Measurements from ENCODE around the gene TBX6. TPM values are rescaled to one million over a fixed set of nuclear protein-coding genes. Genes with fewer than 3 reads are reported as not detected.
"Not testable (repeated sequence)": the region's sequence is repeated elsewhere in the genome, so short reads cannot be mapped to it uniquely, and the experiment has no call there.

Gene TBX6
- total RNA-seq, 2 donors from 2014 or later: 3.0 to 6.3 TPM

DNA sequence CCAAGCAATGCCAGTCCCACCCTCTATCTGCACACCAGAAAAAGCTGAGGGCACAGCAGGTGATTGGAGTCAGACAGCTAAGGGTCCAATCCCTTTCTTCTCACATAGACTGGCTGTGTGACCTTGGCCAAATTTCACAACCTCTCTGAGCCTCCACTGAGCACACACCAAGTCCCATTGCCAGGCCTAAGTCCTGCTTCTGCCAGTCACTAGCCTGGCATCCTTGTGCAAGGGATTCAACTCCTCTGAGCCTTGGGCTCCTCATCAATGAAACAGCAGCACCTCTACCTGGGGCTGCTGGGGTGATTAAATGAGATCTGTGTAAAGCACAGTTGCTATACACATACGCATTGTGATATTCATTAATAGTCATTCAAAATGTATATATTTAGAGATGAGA lies 45.1 kb downstream of the TBX6 start:
- Mint-ChIP-seq H3K4me1 (no peaks in the 10 kb centered on the region), H3K9me3 (no peaks in the 10 kb centered on the region), H3K27ac (no peak overlapping the region), H3K27me3 (ENCODE audit: insufficient read depth) (peaks cover 8% of the 10 kb centered on the region), H3K36me3 (ENCODE audit: low read depth) (no peaks in the 10 kb centered on the region), H3K4me3 (no peak overlapping the region)
- H3K4me1 ChIP-seq (ENCODE audit: control insufficient read depth, insufficient read depth, low read length): no peaks in the 10 kb centered on the region
- no peak overlapping the region for H3K9ac ChIP-seq (ENCODE audit: extremely low read depth, low read length, poor library complexity, severe bottlenecking)
- no peaks in the 10 kb centered on the region for H3K36me3 ChIP-seq (ENCODE audit: control insufficient read depth, insufficient read depth, low read length)
- no peak for DNase-seq
- no peaks in the 10 kb centered on the region for H3K27me3 ChIP-seq (ENCODE audit: control insufficient read depth, insufficient read depth, low read length, poor library complexity, severe bottlenecking)
- no peak overlapping the region for H3K27ac ChIP-seq (ENCODE audit: low read depth, low read length)
- H3K9me3 ChIP-seq (ENCODE audit: control insufficient read depth, low read length): no peaks in the 10 kb centered on the region
- H3K4me3 ChIP-seq (ENCODE audit: low read length): no peak overlapping the region
- 100% methylated on average over 1 of the region's 1 CpG; no CpG with 5 or more reads in 1 of the 2 experiments for WGBS, 2 experiments (ENCODE audit: insufficient coverage in 1 of 2, insufficient read length in 1 of 2)
- TF ChIP-seq CTCF (conservative IDR thresholded peaks at IDR 0.05): no peak

DNA sequence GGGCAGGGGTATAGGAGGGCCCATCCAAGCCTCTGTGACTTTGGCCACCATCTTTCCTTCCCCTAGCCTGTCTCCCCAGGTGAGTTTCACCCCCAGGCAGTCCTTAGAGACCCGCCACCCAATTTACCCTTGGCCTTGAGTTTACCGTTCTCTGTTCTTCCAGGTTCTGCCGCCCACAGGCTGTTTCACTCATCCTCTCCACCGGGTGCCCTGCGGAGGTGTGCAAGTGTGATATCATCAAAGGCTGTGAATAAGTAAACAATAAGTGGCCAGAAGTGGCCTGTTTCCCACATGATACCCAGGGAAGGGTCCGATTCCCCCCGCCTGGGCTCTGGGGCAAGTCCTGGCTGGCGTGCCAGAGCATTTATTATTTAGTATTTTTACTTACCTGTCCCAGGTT lies 45.5 kb downstream of the TBX6 start:
- Histone ChIP-seq H3K36me3 (ENCODE audit: control insufficient read depth, insufficient read depth, low read length) (no peaks in the 10 kb centered on the region), H3K27me3 (ENCODE audit: control insufficient read depth, insufficient read depth, low read length, poor library complexity, severe bottlenecking) (no peaks in the 10 kb centered on the region), H3K9ac (ENCODE audit: extremely low read depth, low read length, poor library complexity, severe bottlenecking) (no peak overlapping the region), H3K27ac (ENCODE audit: low read depth, low read length) (no peak overlapping the region), H3K4me3 (ENCODE audit: low read length) (no peak overlapping the region), H3K9me3 (ENCODE audit: control insufficient read depth, low read length) (no peaks in the 10 kb centered on the region), H3K4me1 (ENCODE audit: control insufficient read depth, insufficient read depth, low read length) (no peaks in the 10 kb centered on the region)
- no peak for DNase-seq
- peaks cover 7% of the 10 kb centered on the region for H3K27me3 Mint-ChIP-seq (ENCODE audit: insufficient read depth)
- H3K36me3 Mint-ChIP-seq (ENCODE audit: low read depth): no peaks in the 10 kb centered on the region
- no peak for TF ChIP-seq CTCF (conservative IDR thresholded peaks at IDR 0.05)
- no peak overlapping the region for H3K27ac Mint-ChIP-seq
- WGBS, 2 experiments (ENCODE audit: insufficient coverage in 1 of 2, insufficient read length in 1 of 2): 88 to 93% methylated on average over 7 to 8 of the region's 8 CpGs
- H3K4me1 Mint-ChIP-seq: no peaks in the 10 kb centered on the region
- H3K4me3 Mint-ChIP-seq: no peak overlapping the region
- no peaks in the 10 kb centered on the region for H3K9me3 Mint-ChIP-seq

GRCh38 chr16:30041841-30042240 lies 49.9 kb downstream of the TBX6 start:
- Mint-ChIP-seq H3K27me3 (ENCODE audit: insufficient read depth) (peaks cover 18% of the 10 kb centered on the region), H3K27ac (no peak overlapping the region), H3K36me3 (ENCODE audit: low read depth) (no peaks in the 10 kb centered on the region), H3K4me3 (no peak overlapping the region), H3K4me1 (no peaks in the 10 kb centered on the region), H3K9me3 (no peaks in the 10 kb centered on the region)
- H3K27me3 ChIP-seq (ENCODE audit: control insufficient read depth, insufficient read depth, low read length, poor library complexity, severe bottlenecking): peaks cover 8% of the 10 kb centered on the region
- no peaks in the 10 kb centered on the region for H3K9me3 ChIP-seq (ENCODE audit: control insufficient read depth, low read length)
- DNase-seq: no peak
- H3K4me1 ChIP-seq (ENCODE audit: control insufficient read depth, insufficient read depth, low read length): no peaks in the 10 kb centered on the region
- no peak overlapping the region for H3K27ac ChIP-seq (ENCODE audit: low read depth, low read length)
- no peak overlapping the region for H3K9ac ChIP-seq (ENCODE audit: extremely low read depth, low read length, poor library complexity, severe bottlenecking)
- 43 to 60% methylated on average over 1 of the region's 5 CpGs for WGBS, 2 experiments (ENCODE audit: insufficient coverage in 1 of 2, insufficient read length in 1 of 2)
- no peaks in the 10 kb centered on the region for H3K36me3 ChIP-seq (ENCODE audit: control insufficient read depth, insufficient read depth, low read length)
- peak; percentile 72 for TF ChIP-seq CTCF (conservative IDR thresholded peaks at IDR 0.05)
- no peak overlapping the region for H3K4me3 ChIP-seq (ENCODE audit: low read length)

GRCh38 chr16:30040690-30041089 lies 51.0 kb downstream of the TBX6 start:
- H3K27me3 Mint-ChIP-seq (ENCODE audit: insufficient read depth): peaks cover 26% of the 10 kb centered on the region
- H3K4me3 ChIP-seq (ENCODE audit: low read length); H3K27ac Mint-ChIP-seq; H3K9me3 ChIP-seq (ENCODE audit: control insufficient read depth, low read length); H3K36me3 Mint-ChIP-seq (ENCODE audit: low read depth); DNase-seq; H3K27ac ChIP-seq (ENCODE audit: low read depth, low read length); H3K4me1 Mint-ChIP-seq; H3K9ac ChIP-seq (ENCODE audit: extremely low read depth, low read length, poor library complexity, severe bottlenecking); H3K4me1 ChIP-seq (ENCODE audit: control insufficient read depth, insufficient read depth, low read length); H3K36me3 ChIP-seq (ENCODE audit: control insufficient read depth, insufficient read depth, low read length); H3K4me3 Mint-ChIP-seq; H3K9me3 Mint-ChIP-seq: not testable (repeated sequence)
- peaks cover 18% of the 10 kb centered on the region for H3K27me3 ChIP-seq (ENCODE audit: control insufficient read depth, insufficient read depth, low read length, poor library complexity, severe bottlenecking)
- 92 to 97% methylated on average over 3 to 5 of the region's 5 CpGs for WGBS, 2 experiments (ENCODE audit: insufficient coverage in 1 of 2, insufficient read length in 1 of 2)

Measured in endodermal cell (in vitro differentiated cells).